Keratinocyte (primary cell): ENCODE measurements around the gene HYAL4. TPM values are rescaled to one million over a fixed set of nuclear protein-coding genes. Genes with fewer than 3 reads are reported as not detected.

Experiments used
- DNase-seq: peaks from one replicate; pipeline ENCODE4 v3.0.0-alpha.2; 2011; ENCODE audit warnings: low read depth, missing footprints, low spot score
- FAIRE-seq: peaks from 2 replicates; lab custom pipeline; 2011; peaks lifted over from hg19 to GRCh38; lab: Jason Lieb, UNC
- H2AFZ ChIP-seq: 2 replicates; pipeline ENCODE4 v1.6.0; 2012; ENCODE audit warnings: low read length, control low read depth, inconsistent platforms; ENCODE audit not compliant: control insufficient read depth
- H3K27ac ChIP-seq: 2 replicates; pipeline ENCODE4 v1.5.1; 2011; ENCODE audit warnings: low read length; ENCODE audit not compliant: control insufficient read depth, insufficient read depth
- H3K27me3 ChIP-seq: 3 replicates; pipeline ENCODE4 v1.6.0; 2011; ENCODE audit warnings: low read length; ENCODE audit not compliant: control insufficient read depth, insufficient read depth; ENCODE audit errors: extremely low read depth
- H3K36me3 ChIP-seq, 2 experiments: 2 replicates in 1 of 2; 3 replicates in 1 of 2; pipeline ENCODE4 v1.5.1; 2011; ENCODE audit warnings: low read length in 2 of 2, mild to moderate bottlenecking in 1 of 2; ENCODE audit not compliant: control insufficient read depth in 2 of 2, insufficient read depth in 2 of 2; ENCODE audit errors: extremely low read depth in 1 of 2
- H3K4me1 ChIP-seq: 3 replicates; pipeline ENCODE4 v1.5.1; 2011; ENCODE audit warnings: low read length; ENCODE audit not compliant: control insufficient read depth, insufficient read depth; ENCODE audit errors: extremely low read depth
- H3K4me2 ChIP-seq: 3 replicates; pipeline ENCODE4 v1.6.0; 2011; ENCODE audit warnings: low read depth, low read length; ENCODE audit not compliant: control insufficient read depth, insufficient read depth; ENCODE audit errors: extremely low read depth
- H3K4me3 ChIP-seq, 3 experiments: fragments of 200-600 bp in 1 of 3; sonication (generic) in 1 of 3; 2 replicates in 2 of 3; 3 replicates in 1 of 3; pipeline ENCODE4 v1.5.1; 2011 to 2016; ENCODE audit warnings: low read length in 3 of 3, mild to moderate bottlenecking in 3 of 3, control low read depth in 2 of 3, inconsistent platforms in 1 of 3, low read depth in 1 of 3, mixed read lengths in 1 of 3, mixed run types in 1 of 3, moderate library complexity in 1 of 3; ENCODE audit not compliant: control insufficient read depth in 2 of 3, insufficient read depth in 2 of 3; ENCODE audit errors: extremely low read depth in 1 of 3
- H3K79me2 ChIP-seq: 2 replicates; pipeline ENCODE4 v1.6.0; 2012; ENCODE audit warnings: low read length; ENCODE audit not compliant: control insufficient read depth, insufficient read depth
- H3K9ac ChIP-seq: 3 replicates; pipeline ENCODE4 v1.6.0; 2011; ENCODE audit warnings: low read length; ENCODE audit not compliant: control insufficient read depth, insufficient read depth; ENCODE audit errors: extremely low read depth
- H3K9me1 ChIP-seq: 3 replicates; pipeline ENCODE4 v1.6.0; 2011; ENCODE audit warnings: low read length; ENCODE audit not compliant: control insufficient read depth, insufficient read depth; ENCODE audit errors: extremely low read depth
- H3K9me3 ChIP-seq: 2 replicates; pipeline ENCODE4 v1.5.1; 2012; ENCODE audit warnings: low read depth, low read length; ENCODE audit not compliant: control insufficient read depth
- H4K20me1 ChIP-seq: 3 replicates; pipeline ENCODE4 v1.6.0; 2011; ENCODE audit warnings: low read length; ENCODE audit not compliant: control insufficient read depth, insufficient read depth; ENCODE audit errors: extremely low read depth
- EZH2 ChIP-seq: IDR thresholded peaks from one replicate; pipeline ENCODE4 v1.6.1; 2012; ENCODE audit warnings: inconsistent platforms, mild to moderate bottlenecking, low read length, moderate library complexity
- dilution Hi-C: fragments of 300-500 bp; cut with MboI; formaldehyde crosslinking; loops from one replicate; pipeline ENCODE4 v1.7.0; 2020; ENCODE audit warnings: low sequenced_read_pairs; ENCODE audit not compliant: extremely low pct_ligation_motif_present
- polyA plus RNA-seq, 5 experiments: library from polyadenylated mRNA; depleted of rRNA in 3 of 5; stranded (reverse) in 3 of 5; stranded (forward) in 1 of 5; unstranded in 1 of 5; fragments of >200 nt; gene quantifications; 1 replicate in 1 of 5; 2 replicates in 3 of 5; 3 replicates in 1 of 5; pipeline versions ENCODE4 v1.2.1 to v1.2.3, GENCODE V29; 2011 to 2012; ENCODE audit warnings: missing spikeins in 2 of 5, low read depth in 1 of 5, low replicate concordance in 1 of 5
- TF ChIP-seq, protein P1 (sequence below), 3 experiments: IDR thresholded peaks in 1 of 3; conservative IDR thresholded peaks in 1 of 3; optimal IDR thresholded peaks in 1 of 3; 2 replicates in 2 of 3; 3 replicates in 1 of 3; pipeline versions ENCODE3 to v1.5.1; 2011; ENCODE audit warnings: low read length in 3 of 3, mild to moderate bottlenecking in 3 of 3, moderate library complexity in 2 of 3, control low read depth in 1 of 3, inconsistent platforms in 1 of 3; ENCODE audit not compliant: insufficient read depth in 2 of 3; ENCODE audit errors: extremely low read depth in 1 of 3

Gene HYAL4
- polyA plus RNA-seq, 1 donor (not counting 4 experiments of a cell fraction or from before 2014, with no cell fraction given), result 0.26 TPM

DNA sequence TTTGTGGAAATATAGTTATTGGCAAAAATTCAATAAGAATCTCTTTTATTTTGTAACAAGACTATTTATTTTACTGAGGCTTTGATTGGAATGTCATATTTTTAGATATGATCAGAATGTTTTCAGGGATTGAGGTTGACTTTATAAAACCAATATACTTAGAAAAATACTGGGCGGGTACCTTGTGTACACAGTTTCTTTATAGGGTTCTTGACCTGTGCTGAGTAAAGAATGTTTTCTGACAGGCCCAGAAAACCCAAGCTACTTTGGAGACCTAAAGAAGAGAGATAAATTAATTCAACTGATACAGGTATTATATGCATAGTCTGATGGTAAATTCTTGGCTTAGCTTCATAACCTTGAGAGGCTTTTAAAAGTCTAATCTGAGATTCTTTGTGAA is 56.1 kb downstream of the HYAL4 start:
- no peak overlapping the region for H3K4me3 ChIP-seq
- no peaks in the 10 kb centered on the region for H4K20me1 ChIP-seq
- no peak overlapping the region for H3K27ac ChIP-seq
- no peaks in the 10 kb centered on the region for H3K36me3 ChIP-seq
- no peaks in the 10 kb centered on the region for H3K9me3 ChIP-seq
- FAIRE-seq (no peak), DNase-seq (no peak)
- TF ChIP-seq EZH2, result no peak
- TF ChIP-seq, protein P1, sequence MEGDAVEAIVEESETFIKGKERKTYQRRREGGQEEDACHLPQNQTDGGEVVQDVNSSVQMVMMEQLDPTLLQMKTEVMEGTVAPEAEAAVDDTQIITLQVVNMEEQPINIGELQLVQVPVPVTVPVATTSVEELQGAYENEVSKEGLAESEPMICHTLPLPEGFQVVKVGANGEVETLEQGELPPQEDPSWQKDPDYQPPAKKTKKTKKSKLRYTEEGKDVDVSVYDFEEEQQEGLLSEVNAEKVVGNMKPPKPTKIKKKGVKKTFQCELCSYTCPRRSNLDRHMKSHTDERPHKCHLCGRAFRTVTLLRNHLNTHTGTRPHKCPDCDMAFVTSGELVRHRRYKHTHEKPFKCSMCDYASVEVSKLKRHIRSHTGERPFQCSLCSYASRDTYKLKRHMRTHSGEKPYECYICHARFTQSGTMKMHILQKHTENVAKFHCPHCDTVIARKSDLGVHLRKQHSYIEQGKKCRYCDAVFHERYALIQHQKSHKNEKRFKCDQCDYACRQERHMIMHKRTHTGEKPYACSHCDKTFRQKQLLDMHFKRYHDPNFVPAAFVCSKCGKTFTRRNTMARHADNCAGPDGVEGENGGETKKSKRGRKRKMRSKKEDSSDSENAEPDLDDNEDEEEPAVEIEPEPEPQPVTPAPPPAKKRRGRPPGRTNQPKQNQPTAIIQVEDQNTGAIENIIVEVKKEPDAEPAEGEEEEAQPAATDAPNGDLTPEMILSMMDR (optimal IDR thresholded peaks at IDR 0.05 in 1 of 3, IDR thresholded peaks at IDR 0.05 in 1 of 3, conservative IDR thresholded peaks at IDR 0.05 in 1 of 3; ENCODE audit: extremely low read depth in 1 of 3, insufficient read depth in 2 of 3, low read length in 3 of 3), result no peak
- no peak overlapping the region for H3K9ac ChIP-seq
- no peaks in the 10 kb centered on the region for H3K27me3 ChIP-seq
- no peaks in the 10 kb centered on the region for H3K79me2 ChIP-seq
- dilution Hi-C loops, result no loop called here
- no peak overlapping the region for H3K4me2 ChIP-seq
- no peaks in the 10 kb centered on the region for H3K4me1 ChIP-seq
- no peak overlapping the region for H2AFZ ChIP-seq
- H3K9me1 ChIP-seq, result no peaks in the 10 kb centered on the region

DNA sequence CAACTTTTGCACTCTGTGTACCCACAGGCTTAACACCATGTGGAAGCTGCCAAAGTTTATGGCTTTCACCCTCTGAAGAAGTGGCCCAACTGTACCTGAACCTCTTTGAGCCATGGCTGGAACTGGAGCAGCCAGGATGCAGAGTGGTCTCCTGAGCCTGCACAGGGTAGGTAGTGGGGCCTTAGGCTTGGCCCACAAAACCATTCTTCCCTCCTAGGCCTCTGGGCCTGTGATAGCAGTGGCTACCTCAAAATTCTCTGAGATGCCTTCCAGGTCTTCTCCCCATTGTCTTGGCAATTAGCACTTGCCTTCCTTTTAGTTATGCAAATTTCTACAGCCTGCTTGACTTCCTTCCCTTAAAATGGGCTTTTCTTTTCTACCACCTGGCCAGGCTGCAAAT is 60.7 kb downstream of the HYAL4 start:
- no peaks in the 10 kb centered on the region for H3K79me2 ChIP-seq
- H3K4me2 ChIP-seq, result no peak overlapping the region
- H3K36me3 ChIP-seq, result no peaks in the 10 kb centered on the region
- no peak overlapping the region for H3K4me3 ChIP-seq
- FAIRE-seq (no peak), DNase-seq (no peak)
- dilution Hi-C loops, result no loop called here
- TF ChIP-seq, protein P1 (optimal IDR thresholded peaks at IDR 0.05 in 1 of 3, IDR thresholded peaks at IDR 0.05 in 1 of 3, conservative IDR thresholded peaks at IDR 0.05 in 1 of 3; ENCODE audit: extremely low read depth in 1 of 3, insufficient read depth in 2 of 3, low read length in 3 of 3), result no peak
- no peak for TF ChIP-seq EZH2
- no peaks in the 10 kb centered on the region for H3K27me3 ChIP-seq
- H4K20me1 ChIP-seq, result no peaks in the 10 kb centered on the region
- no peaks in the 10 kb centered on the region for H3K9me3 ChIP-seq
- no peaks in the 10 kb centered on the region for H3K4me1 ChIP-seq
- no peak overlapping the region for H2AFZ ChIP-seq
- no peak overlapping the region for H3K27ac ChIP-seq
- no peaks in the 10 kb centered on the region for H3K9me1 ChIP-seq
- no peak overlapping the region for H3K9ac ChIP-seq
